Right renal pelvis (tissue), 4 donors: ENCODE measurements around the gene CLPSL1. TPM values are rescaled to one million over a fixed set of nuclear protein-coding genes. Genes with fewer than 3 reads are reported as not detected.
"Not testable (repeated sequence)": the region's sequence is repeated elsewhere in the genome, so short reads cannot be mapped to it uniquely, and the experiment has no call there.

Source experiments
- DNase-seq, 4 donors: peaks; one replicate each; pipeline ENCODE4 v3.0.0-alpha.2; 2013; ENCODE audit warnings: low read depth in 4 of 4, low spot score in 3 of 4, missing footprints in 1 of 4
- polyA plus RNA-seq, 4 donors: library from polyadenylated mRNA; unstranded; fragments of 120-200 nt; gene quantifications; one replicate each; pipeline ENCODE4 v1.2.1, GENCODE V29; 2013; ENCODE audit not compliant: insufficient read length in 4 of 4

Gene CLPSL1, protein sequence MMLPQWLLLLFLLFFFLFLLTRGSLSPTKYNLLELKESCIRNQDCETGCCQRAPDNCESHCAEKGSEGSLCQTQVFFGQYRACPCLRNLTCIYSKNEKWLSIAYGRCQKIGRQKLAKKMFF
- polyA plus RNA-seq: 1 to 10 TPM in 2 of 4 donors, under 1 TPM in 2; 0.74 to 1.3 (median 1.00) TPM

- DNase-seq: no peak
Measured at GRCh38 chr6:35780719-35781118, at the start of gene CLPSL1. CLPSL1 (plus strand) TSS chr6:35781019; CDS start chr6:35781111, 92 bp downstream.

- peak in 2 of 4 donors; percentile 84 to 87 for DNase-seq
Measured at GRCh38 chr6:35731414-35731735, 49.4 kb upstream of the CLPSL1 start.

- peak in 2 of 4 donors; percentile 77 to 83 for DNase-seq
Measured at GRCh38 chr6:35731736-35732532, 48.9 kb upstream of the CLPSL1 start.

DNA sequence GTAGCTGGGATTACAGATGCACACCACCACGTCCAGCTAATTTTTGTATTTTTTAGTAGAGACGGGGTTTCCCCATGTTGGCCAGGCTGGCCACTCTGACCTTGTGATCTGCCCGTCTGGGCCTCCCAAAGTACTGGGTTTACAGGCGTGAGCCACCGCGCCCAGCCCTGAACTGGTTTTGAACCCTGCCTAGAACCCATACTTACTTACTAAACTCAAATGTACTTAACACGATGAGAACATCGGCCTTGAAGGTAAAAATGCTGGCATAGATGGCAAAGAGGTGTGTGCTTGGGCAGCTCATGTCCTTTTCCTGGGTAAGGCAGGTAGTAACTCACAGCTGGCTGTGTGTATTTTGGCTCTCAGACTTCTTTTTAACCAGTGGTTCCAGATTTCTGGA is 47.2 kb upstream of the CLPSL1 start:
- no peak for DNase-seq

DNA sequence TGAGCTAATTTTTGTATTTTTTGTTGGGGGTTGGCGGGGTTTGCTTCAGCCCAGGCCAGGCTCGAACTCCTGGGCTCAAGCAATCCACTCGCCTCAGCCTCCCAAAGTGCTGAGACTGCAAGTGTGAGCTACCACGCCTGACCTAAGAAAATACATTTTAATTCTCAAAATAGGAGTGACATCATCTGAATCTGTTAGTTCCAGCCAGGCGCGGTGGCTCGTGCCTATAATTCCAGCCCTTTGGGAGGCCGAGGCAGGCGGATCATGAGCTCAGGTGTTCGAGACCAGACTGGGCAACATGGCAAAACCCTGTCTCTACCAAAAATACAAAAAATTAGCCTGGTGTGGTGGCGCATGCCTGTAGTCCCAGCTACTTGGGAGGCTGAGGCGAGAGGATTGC is 46.5 kb upstream of the CLPSL1 start:
- DNase-seq: not testable (repeated sequence)

- no peak for DNase-seq
Measured at GRCh38 chr6:35735452-35735851, 45.4 kb upstream of the CLPSL1 start.

DNA sequence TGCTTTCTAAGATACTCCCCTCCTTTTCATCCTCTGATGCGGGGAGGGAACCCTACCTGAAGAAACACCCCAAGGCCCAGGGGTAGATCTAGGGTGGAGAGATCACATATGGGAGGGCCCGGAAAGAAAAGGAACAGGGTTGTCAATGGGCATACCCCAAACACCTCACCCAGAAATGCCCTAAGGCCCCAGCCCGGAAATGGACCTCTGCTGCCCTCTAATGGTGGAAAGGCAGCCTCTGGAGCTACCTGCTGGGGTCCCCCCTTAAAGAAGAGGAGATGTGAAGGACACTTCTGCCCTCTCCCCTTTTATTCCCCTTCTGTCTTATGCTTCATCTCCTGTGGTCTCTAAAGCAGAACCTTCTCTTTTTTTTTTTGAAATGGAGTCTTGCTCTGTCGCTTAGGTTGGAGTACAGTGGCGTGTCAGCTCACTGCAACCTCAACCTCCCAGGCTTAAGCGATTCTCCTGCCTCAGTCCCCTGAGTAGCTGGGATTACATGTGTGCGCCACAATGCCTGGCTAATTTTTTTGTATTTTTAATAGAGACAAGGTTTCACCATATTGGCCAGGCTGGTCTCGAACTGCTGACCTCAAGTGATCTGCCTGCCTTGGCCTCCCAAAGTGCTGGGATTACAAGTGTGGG is 44.4 kb upstream of the CLPSL1 start:
- DNase-seq: peak in 1 of 4 donors; percentile 58

DNA sequence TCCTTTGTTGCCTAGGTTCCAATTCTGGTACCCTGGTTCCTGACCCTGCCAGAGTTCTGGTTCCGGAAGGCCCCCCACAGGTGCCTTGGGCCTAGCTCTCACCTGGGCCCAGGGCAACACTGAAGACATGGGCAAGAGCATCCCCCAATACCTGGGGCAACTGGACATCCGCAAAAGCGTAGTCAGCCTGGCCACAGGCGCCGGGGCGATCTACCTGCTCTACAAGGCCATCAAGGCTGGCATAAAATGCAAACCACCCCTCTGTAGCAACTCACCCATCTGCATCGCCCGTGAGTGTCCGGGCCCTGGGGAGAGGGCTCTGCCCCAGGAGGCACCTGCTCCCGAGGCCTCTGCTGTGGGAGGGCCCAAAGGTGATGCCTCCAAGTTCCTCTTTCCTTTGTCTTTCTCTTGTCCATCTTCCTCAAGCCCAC is 43.8 kb upstream of the CLPSL1 start, which contains the start of gene ARMC12:
ARMC12 (plus strand) TSS at position 51 of the 431 bp plus-strand sequence; CDS start at position 128, 77 bp downstream.
- DNase-seq: no peak

GRCh38 chr6:35737413-35738211 is 43.2 kb upstream of the CLPSL1 start:
- DNase-seq: peak in 1 of 4 donors; percentile 41

DNA sequence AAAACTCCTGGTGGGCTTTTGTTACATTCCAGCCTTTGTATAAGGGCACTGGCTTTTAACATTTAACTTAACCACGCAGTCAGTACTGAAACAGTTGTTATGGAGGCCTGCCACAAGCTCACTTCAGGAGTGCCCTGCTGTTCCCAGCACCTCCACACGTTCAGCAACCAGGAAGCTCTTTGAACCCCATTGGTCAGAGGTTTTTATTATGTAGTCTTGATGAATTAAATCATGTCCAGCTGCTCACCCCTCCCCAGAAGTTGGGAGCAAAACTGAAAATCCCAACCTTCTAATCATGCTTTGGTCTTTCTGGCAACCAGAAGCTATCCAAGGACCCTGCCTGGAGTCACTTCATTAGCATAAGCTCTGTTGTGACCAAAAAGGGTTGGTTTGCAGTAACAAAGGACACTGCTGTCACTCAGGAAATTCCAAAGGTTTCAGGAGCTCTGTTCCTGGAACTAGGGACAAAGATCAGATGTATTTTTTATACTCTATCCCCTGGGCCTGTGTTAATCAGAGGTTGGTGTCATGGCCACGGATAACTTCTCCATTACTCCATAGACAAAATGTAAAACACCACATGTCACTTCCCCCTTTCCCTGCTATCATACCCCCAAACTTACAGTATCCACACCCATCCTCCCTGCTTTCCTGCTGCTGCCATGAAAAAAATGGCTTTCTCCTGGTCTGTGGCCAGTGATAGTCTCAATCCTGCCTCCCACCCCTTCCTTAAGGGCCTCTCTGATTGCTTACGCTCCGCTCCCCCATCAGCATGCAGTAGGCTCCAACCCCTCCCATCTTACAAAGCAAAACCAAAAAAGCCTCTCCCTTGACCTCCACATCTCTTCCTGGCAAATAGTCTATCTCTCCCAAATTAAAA is 40.9 kb upstream of the CLPSL1 start:
- DNase-seq: no peak

DNA sequence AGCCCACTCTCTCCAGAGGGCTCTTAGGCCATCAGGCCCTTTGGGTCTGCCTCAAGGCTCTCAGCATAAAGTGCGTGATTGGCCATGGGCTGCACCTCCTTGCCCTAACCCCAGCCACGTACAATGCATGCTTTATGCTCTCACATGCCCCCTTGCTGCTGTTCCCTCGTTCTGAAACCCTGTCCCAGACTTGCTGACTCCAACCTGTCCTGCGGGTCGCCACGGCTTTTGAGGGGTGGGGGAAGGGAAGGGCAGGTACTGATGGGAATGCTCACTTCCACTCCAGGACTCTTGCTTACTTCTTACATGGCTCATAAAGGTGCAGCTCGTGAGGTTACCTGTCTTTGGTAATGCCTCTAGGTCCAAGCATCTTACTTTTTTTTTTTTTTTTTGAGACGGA is 38.0 kb upstream of the CLPSL1 start:
- no peak for DNase-seq

GRCh38 chr6:35745509-35745908 is 35.3 kb upstream of the CLPSL1 start:
- DNase-seq: no peak

DNA sequence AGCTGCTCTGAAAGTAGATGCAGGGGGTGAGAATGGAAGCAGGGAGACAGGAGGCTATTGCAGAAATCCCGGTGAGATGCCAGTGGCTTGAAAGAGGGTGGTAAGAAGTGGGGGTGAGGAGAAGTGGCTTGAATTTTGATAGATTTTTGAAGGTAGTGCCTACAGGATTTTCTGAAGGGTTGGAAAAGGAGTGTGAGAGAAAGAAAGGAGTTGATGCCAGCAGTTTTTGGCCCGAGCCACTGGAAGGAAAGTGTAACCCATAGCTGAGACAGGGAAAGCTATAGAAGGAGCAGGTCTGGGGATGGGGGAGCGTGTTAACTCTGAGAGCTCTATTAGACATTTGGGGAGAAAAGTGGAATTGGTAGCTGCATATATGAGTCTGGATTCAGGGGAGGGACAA is 34.3 kb upstream of the CLPSL1 start:
- no peak for DNase-seq

DNA sequence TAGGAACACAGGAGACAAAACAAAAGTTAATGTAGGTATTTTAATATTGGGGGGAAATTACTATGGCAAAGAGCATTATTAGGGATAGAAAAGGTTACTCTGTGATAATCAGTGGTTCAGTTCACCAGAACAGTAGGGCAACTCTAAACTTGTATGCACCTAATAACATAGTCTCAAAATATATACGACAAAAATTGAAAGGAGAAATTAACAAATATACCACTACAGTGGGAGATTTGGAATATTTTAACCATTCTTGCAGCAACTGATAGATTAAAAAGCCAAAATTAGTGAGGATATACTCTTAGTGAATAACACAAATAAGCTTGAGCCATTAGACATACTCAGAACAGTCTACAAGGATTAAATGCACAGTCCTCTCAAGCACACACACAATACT is 32.9 kb upstream of the CLPSL1 start:
- no peak for DNase-seq

DNA sequence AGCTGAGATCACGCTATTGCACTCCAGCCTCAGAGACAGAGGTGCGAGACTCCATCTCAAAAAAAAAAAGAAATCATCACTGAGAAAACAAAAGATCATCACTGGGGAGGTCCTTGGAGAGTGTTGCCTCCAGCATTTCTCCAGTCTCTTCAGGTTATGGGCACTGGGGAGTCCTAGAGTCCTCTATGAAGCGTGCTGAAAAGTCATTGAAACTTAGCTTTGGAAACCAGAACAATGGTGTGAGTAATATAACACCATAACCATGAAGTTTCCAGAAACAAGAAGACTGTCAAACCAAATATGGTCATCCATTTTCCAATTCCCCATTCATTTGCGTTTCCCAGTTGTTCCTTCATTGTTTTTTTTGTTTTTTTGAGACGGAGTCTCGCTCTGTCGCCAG is 30.3 kb upstream of the CLPSL1 start:
- DNase-seq: no peak

GRCh38 chr6:35751594-35751993 is 29.2 kb upstream of the CLPSL1 start:
- no peak for DNase-seq

DNA sequence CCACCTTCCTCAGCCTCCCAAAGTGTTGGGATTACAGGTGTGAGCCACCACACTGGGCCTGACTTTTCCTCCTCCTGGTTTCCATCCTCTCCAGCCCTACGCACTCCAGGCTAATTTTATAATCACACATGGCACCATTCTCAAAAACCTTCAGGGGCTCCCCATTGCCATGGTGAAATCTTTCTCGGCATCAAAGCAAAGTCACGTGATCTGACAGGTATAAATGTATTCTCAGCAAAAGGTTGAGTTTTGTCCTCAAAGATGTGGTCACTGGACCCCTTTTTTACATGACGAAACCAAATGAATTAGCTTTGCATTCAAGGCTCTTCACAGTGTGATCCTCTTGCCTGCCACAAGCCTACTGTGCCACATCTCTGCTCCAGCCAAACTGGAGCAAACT is 28.5 kb upstream of the CLPSL1 start:
- no peak for DNase-seq

- DNase-seq: no peak
Measured at GRCh38 chr6:35754452-35755277, 26.2 kb upstream of the CLPSL1 start.

- no peak for DNase-seq
Measured at GRCh38 chr6:35755278-35755924, 25.4 kb upstream of the CLPSL1 start.
